Nephron (organoid): ENCODE measurements around the gene MPP3.
"Not testable (repeated sequence)": the region's sequence is repeated elsewhere in the genome, so short reads cannot be mapped to it uniquely, and the experiment has no call there.

ENCODE experiments used
- H3K27ac Mint-ChIP-seq, 3 experiments: 2 replicates each; pipeline ENCODE4 v1.8.0; 2020; ENCODE audit warnings: mixed read lengths in 3 of 3, mild to moderate bottlenecking in 2 of 3, moderate library complexity in 1 of 3
- H3K27me3 Mint-ChIP-seq: 2 replicates; pipeline ENCODE4 v1.8.0; 2021; ENCODE audit warnings: low read depth, mild to moderate bottlenecking, moderate library complexity, mixed read lengths
- H3K36me3 Mint-ChIP-seq: 2 replicates; pipeline ENCODE4 v1.8.0; 2020; ENCODE audit warnings: low read depth, mixed read lengths
- H3K4me1 Mint-ChIP-seq: 2 replicates; pipeline ENCODE4 v1.8.0; 2020; ENCODE audit warnings: mixed read lengths
- H3K4me3 Mint-ChIP-seq, 3 experiments: 2 replicates each; pipeline ENCODE4 v1.8.0; 2020; ENCODE audit warnings: mild to moderate bottlenecking in 3 of 3, mixed read lengths in 3 of 3, moderate library complexity in 2 of 3
- H3K9me3 Mint-ChIP-seq: 2 replicates; pipeline ENCODE4 v1.8.0; 2020; ENCODE audit warnings: mixed read lengths
- CTCF ChIP-seq, 3 experiments: fragments of 200-600 bp; sonication (generic); IDR thresholded peaks; one replicate each; pipeline ENCODE4 v1.5.0; 2021; ENCODE audit warnings: antibody characterized with exemption in 3 of 3; ENCODE audit not compliant: unreplicated experiment in 3 of 3

The MPP3 gene

DNA sequence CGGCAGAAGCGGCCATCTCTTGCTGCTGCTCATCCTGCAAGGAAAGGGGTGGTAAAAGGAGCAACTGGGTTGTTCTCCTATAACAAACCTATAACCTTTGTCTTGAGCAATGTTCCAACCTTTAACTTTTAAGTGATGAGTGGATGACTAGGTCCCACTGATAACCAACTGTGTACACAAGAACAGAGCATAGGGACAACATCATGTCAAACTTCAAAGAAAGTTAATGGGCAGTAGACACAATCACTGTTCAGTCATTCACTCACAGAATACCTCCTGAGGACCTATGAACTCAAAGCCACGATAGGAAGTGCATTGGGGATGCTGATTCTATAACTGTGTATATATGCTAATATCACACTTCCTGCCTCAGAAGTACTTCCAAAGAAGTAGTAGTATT lies 31.1 kb downstream of the MPP3 start:
- Mint-ChIP-seq H3K9me3 (peaks cover 4% of the 10 kb centered on the region), H3K4me1 (peaks cover 16% of the 10 kb centered on the region), H3K27me3 (no peaks in the 10 kb centered on the region), H3K36me3 (peaks cover 31% of the 10 kb centered on the region), H3K4me3 (no peak overlapping the region), H3K27ac (no peak overlapping the region)
- no peak for TF ChIP-seq CTCF (IDR thresholded peaks at IDR 0.05; ENCODE audit: unreplicated experiment in 3 of 3)

DNA sequence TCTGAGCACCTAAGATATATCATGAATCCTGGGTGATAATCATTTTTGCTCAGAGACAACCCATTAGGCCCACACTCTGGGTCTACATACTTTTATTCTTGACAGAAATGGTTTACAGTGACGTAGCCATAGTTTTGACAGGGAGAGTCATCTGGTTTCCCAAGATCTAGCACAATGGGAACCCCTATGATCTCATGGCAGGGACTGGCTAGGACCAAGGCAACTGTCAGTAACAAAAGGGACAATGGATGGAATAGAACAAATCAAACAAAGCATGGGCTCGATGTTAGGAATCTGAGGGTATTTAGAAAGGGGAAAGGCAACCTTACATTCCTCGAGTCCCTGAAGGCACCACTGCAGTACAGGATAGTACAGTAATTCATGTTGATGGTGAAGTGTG lies 32.2 kb downstream of the MPP3 start:
- Mint-ChIP-seq H3K27me3 (peaks cover 6% of the 10 kb centered on the region), H3K4me3 (no peak overlapping the region), H3K4me1 (peaks cover 16% of the 10 kb centered on the region), H3K27ac (no peak overlapping the region), H3K9me3 (peaks cover 5% of the 10 kb centered on the region), H3K36me3 (peaks cover 27% of the 10 kb centered on the region)
- TF ChIP-seq CTCF (IDR thresholded peaks at IDR 0.05; ENCODE audit: unreplicated experiment in 3 of 3) = no peak

DNA sequence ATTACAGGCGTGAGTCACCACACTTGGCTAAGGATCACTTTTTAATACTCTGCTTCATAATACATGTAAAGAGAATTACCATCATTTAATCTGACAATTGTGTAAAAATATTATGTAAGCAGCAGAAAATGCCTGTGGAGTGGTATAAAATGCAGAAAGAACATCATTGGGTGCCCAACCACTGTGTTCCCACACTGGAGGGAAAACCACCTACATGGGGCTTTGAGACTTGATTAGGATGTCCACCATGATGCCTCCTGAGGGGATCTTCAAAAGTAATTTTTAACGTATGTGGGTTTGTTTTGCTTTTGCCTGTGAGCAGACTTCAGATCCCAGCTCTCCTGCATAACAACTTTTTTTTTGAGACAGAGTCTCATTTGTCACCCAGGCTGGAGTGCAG lies 33.9 kb downstream of the MPP3 start:
- TF ChIP-seq CTCF (IDR thresholded peaks at IDR 0.05; ENCODE audit: unreplicated experiment in 3 of 3) = no peak
- no peak overlapping the region for H3K4me3 Mint-ChIP-seq
- peaks cover 12% of the 10 kb centered on the region for H3K4me1 Mint-ChIP-seq

GRCh38 chr17:43798024-43798423 lies 34.9 kb downstream of the MPP3 start:
- not testable (repeated sequence) for H3K27ac Mint-ChIP-seq, H3K4me3 Mint-ChIP-seq, H3K27me3 Mint-ChIP-seq, H3K4me1 Mint-ChIP-seq
- peaks cover 16% of the 10 kb centered on the region for H3K9me3 Mint-ChIP-seq
- peaks cover 10% of the 10 kb centered on the region for H3K36me3 Mint-ChIP-seq

More for the DNA sequence above, 33.9 kb downstream of the MPP3 start:
- Mint-ChIP-seq H3K36me3 (peaks cover 13% of the 10 kb centered on the region), H3K27ac (no peak overlapping the region), H3K9me3 (peaks cover 12% of the 10 kb centered on the region), H3K27me3 (peaks cover 7% of the 10 kb centered on the region)

GRCh38 chr17:43792668-43793067 lies 40.3 kb downstream of the MPP3 start:
- H3K9me3 Mint-ChIP-seq = peaks cover 23% of the 10 kb centered on the region

GRCh38 chr17:43791589-43791988 lies 41.4 kb downstream of the MPP3 start:
- peaks cover 19% of the 10 kb centered on the region for H3K9me3 Mint-ChIP-seq
- no peak for TF ChIP-seq CTCF (IDR thresholded peaks at IDR 0.05; ENCODE audit: unreplicated experiment in 3 of 3)
- H3K36me3 Mint-ChIP-seq = no peaks in the 10 kb centered on the region
- peak overlapping the region in 1 of 3 experiments; percentile 38 for H3K4me3 Mint-ChIP-seq
- peak overlapping the region in 1 of 3 experiments; percentile 59 for H3K27ac Mint-ChIP-seq
- H3K27me3 Mint-ChIP-seq = peaks cover 7% of the 10 kb centered on the region
- no peaks in the 10 kb centered on the region for H3K4me1 Mint-ChIP-seq

More at GRCh38 chr17:43792668-43793067, 40.3 kb downstream of the MPP3 start:
- H3K27ac Mint-ChIP-seq, H3K36me3 Mint-ChIP-seq, H3K4me1 Mint-ChIP-seq, H3K4me3 Mint-ChIP-seq, H3K27me3 Mint-ChIP-seq: not testable (repeated sequence)

GRCh38 chr17:43790311-43790940 lies 42.5 kb downstream of the MPP3 start:
- H3K4me3 Mint-ChIP-seq = no peak overlapping the region
- H3K27ac Mint-ChIP-seq = no peak overlapping the region
- H3K9me3 Mint-ChIP-seq = peaks cover 19% of the 10 kb centered on the region
- H3K4me1 Mint-ChIP-seq = no peaks in the 10 kb centered on the region
- no peak for TF ChIP-seq CTCF (IDR thresholded peaks at IDR 0.05; ENCODE audit: unreplicated experiment in 3 of 3)
- H3K27me3 Mint-ChIP-seq = no peaks in the 10 kb centered on the region
- no peaks in the 10 kb centered on the region for H3K36me3 Mint-ChIP-seq
